Keratinocyte (primary cell): Measurements from ENCODE around the gene FNDC11. TPM values are rescaled to one million over a fixed set of nuclear protein-coding genes. Genes with fewer than 3 reads are reported as not detected.
"Not testable (repeated sequence)": the region's sequence is repeated elsewhere in the genome, so short reads cannot be mapped to it uniquely, and the experiment has no call there.

Source experiments
- DNase-seq: peaks from one replicate; pipeline ENCODE4 v3.0.0-alpha.2; 2011; ENCODE audit warnings: low read depth, missing footprints, low spot score
- FAIRE-seq: peaks from 2 replicates; lab custom pipeline; 2011; peaks lifted over from hg19 to GRCh38; lab: Jason Lieb, UNC
- H2AFZ ChIP-seq: 2 replicates; pipeline ENCODE4 v1.6.0; 2012; ENCODE audit warnings: low read length, control low read depth, inconsistent platforms; ENCODE audit not compliant: control insufficient read depth
- H3K27ac ChIP-seq: 2 replicates; pipeline ENCODE4 v1.5.1; 2011; ENCODE audit warnings: low read length; ENCODE audit not compliant: control insufficient read depth, insufficient read depth
- H3K27me3 ChIP-seq: 3 replicates; pipeline ENCODE4 v1.6.0; 2011; ENCODE audit warnings: low read length; ENCODE audit not compliant: control insufficient read depth, insufficient read depth; ENCODE audit errors: extremely low read depth
- H3K36me3 ChIP-seq, 2 experiments: 2 replicates in 1 of 2; 3 replicates in 1 of 2; pipeline ENCODE4 v1.5.1; 2011; ENCODE audit warnings: low read length in 2 of 2, mild to moderate bottlenecking in 1 of 2; ENCODE audit not compliant: control insufficient read depth in 2 of 2, insufficient read depth in 2 of 2; ENCODE audit errors: extremely low read depth in 1 of 2
- H3K4me1 ChIP-seq: 3 replicates; pipeline ENCODE4 v1.5.1; 2011; ENCODE audit warnings: low read length; ENCODE audit not compliant: control insufficient read depth, insufficient read depth; ENCODE audit errors: extremely low read depth
- H3K4me2 ChIP-seq: 3 replicates; pipeline ENCODE4 v1.6.0; 2011; ENCODE audit warnings: low read depth, low read length; ENCODE audit not compliant: control insufficient read depth, insufficient read depth; ENCODE audit errors: extremely low read depth
- H3K4me3 ChIP-seq, 3 experiments: fragments of 200-600 bp in 1 of 3; sonication (generic) in 1 of 3; 2 replicates in 2 of 3; 3 replicates in 1 of 3; pipeline ENCODE4 v1.5.1; 2011 to 2016; ENCODE audit warnings: low read length in 3 of 3, mild to moderate bottlenecking in 3 of 3, control low read depth in 2 of 3, inconsistent platforms in 1 of 3, low read depth in 1 of 3, mixed read lengths in 1 of 3, mixed run types in 1 of 3, moderate library complexity in 1 of 3; ENCODE audit not compliant: control insufficient read depth in 2 of 3, insufficient read depth in 2 of 3; ENCODE audit errors: extremely low read depth in 1 of 3
- H3K79me2 ChIP-seq: 2 replicates; pipeline ENCODE4 v1.6.0; 2012; ENCODE audit warnings: low read length; ENCODE audit not compliant: control insufficient read depth, insufficient read depth
- H3K9ac ChIP-seq: 3 replicates; pipeline ENCODE4 v1.6.0; 2011; ENCODE audit warnings: low read length; ENCODE audit not compliant: control insufficient read depth, insufficient read depth; ENCODE audit errors: extremely low read depth
- H3K9me1 ChIP-seq: 3 replicates; pipeline ENCODE4 v1.6.0; 2011; ENCODE audit warnings: low read length; ENCODE audit not compliant: control insufficient read depth, insufficient read depth; ENCODE audit errors: extremely low read depth
- H3K9me3 ChIP-seq: 2 replicates; pipeline ENCODE4 v1.5.1; 2012; ENCODE audit warnings: low read depth, low read length; ENCODE audit not compliant: control insufficient read depth
- H4K20me1 ChIP-seq: 3 replicates; pipeline ENCODE4 v1.6.0; 2011; ENCODE audit warnings: low read length; ENCODE audit not compliant: control insufficient read depth, insufficient read depth; ENCODE audit errors: extremely low read depth
- CTCF ChIP-seq, 3 experiments: IDR thresholded peaks in 1 of 3; conservative IDR thresholded peaks in 1 of 3; optimal IDR thresholded peaks in 1 of 3; 2 replicates in 2 of 3; 3 replicates in 1 of 3; pipeline versions ENCODE3 to v1.5.1; 2011; ENCODE audit warnings: low read length in 3 of 3, mild to moderate bottlenecking in 3 of 3, moderate library complexity in 2 of 3, control low read depth in 1 of 3, inconsistent platforms in 1 of 3; ENCODE audit not compliant: insufficient read depth in 2 of 3; ENCODE audit errors: extremely low read depth in 1 of 3
- EZH2 ChIP-seq: IDR thresholded peaks from one replicate; pipeline ENCODE4 v1.6.1; 2012; ENCODE audit warnings: inconsistent platforms, mild to moderate bottlenecking, low read length, moderate library complexity
- dilution Hi-C: fragments of 300-500 bp; cut with MboI; formaldehyde crosslinking; loops from one replicate; pipeline ENCODE4 v1.7.0; 2020; ENCODE audit warnings: low sequenced_read_pairs; ENCODE audit not compliant: extremely low pct_ligation_motif_present
- polyA plus RNA-seq, 5 experiments: library from polyadenylated mRNA; depleted of rRNA in 3 of 5; stranded (reverse) in 3 of 5; stranded (forward) in 1 of 5; unstranded in 1 of 5; fragments of >200 nt; gene quantifications; 1 replicate in 1 of 5; 2 replicates in 3 of 5; 3 replicates in 1 of 5; pipeline versions ENCODE4 v1.2.1 to v1.2.3, GENCODE V29; 2011 to 2012; ENCODE audit warnings: missing spikeins in 2 of 5, low read depth in 1 of 5, low replicate concordance in 1 of 5

The FNDC11 gene
- polyA plus RNA-seq, 1 donor (not counting 4 experiments of a cell fraction or from before 2014, with no cell fraction given): 0.55 TPM

- Histone ChIP-seq H4K20me1 (no peaks in the 10 kb centered on the region), H3K9ac (no peak overlapping the region), H3K36me3 (peaks cover 21% of the 10 kb centered on the region in 2 experiments), H3K27me3 (no peaks in the 10 kb centered on the region), H3K9me3 (no peaks in the 10 kb centered on the region), H3K27ac (no peak overlapping the region), H3K79me2 (no peaks in the 10 kb centered on the region), H3K4me2 (no peak overlapping the region), H3K4me3 (no peak overlapping the region), H3K9me1 (no peaks in the 10 kb centered on the region), H2AFZ (no peak overlapping the region), H3K4me1 (no peaks in the 10 kb centered on the region)
- FAIRE-seq (no peak), DNase-seq (no peak)
- TF ChIP-seq EZH2 (no peak), CTCF (optimal IDR thresholded peaks at IDR 0.05 in 1 of 3, IDR thresholded peaks at IDR 0.05 in 1 of 3, conservative IDR thresholded peaks at IDR 0.05 in 1 of 3; ENCODE audit: extremely low read depth in 1 of 3, insufficient read depth in 2 of 3, low read length in 3 of 3) (no peak)
- dilution Hi-C loops: no loop called here
These were observed 45.6 kb downstream of the FNDC11 start for GRCh38 chr20:63599396-63600050.

- H3K36me3 ChIP-seq: peaks cover 18 to 21% of the 10 kb centered on the region in 2 experiments
- DNase-seq, H3K4me1 ChIP-seq, H3K9ac ChIP-seq, H3K4me2 ChIP-seq, H3K9me3 ChIP-seq, H3K27me3 ChIP-seq, H2AFZ ChIP-seq, H3K9me1 ChIP-seq, H3K79me2 ChIP-seq, H4K20me1 ChIP-seq, FAIRE-seq, dilution Hi-C loops, H3K27ac ChIP-seq, H3K4me3 ChIP-seq: not testable (repeated sequence)
These were observed 47.7 kb downstream of the FNDC11 start for GRCh38 chr20:63601679-63602078.

- Histone ChIP-seq H3K9me1 (no peaks in the 10 kb centered on the region), H3K4me1 (no peaks in the 10 kb centered on the region), H4K20me1 (no peaks in the 10 kb centered on the region), H3K9ac (no peak overlapping the region), H3K4me3 (no peak overlapping the region), H3K9me3 (no peaks in the 10 kb centered on the region), H3K4me2 (no peak overlapping the region), H3K27ac (no peak overlapping the region), H3K79me2 (peaks cover 3% of the 10 kb centered on the region), H3K27me3 (no peaks in the 10 kb centered on the region), H3K36me3 (peaks cover 18 to 21% of the 10 kb centered on the region in 2 experiments), H2AFZ (no peak overlapping the region)
- no peak for TF ChIP-seq EZH2
- TF ChIP-seq CTCF (optimal IDR thresholded peaks at IDR 0.05 in 1 of 3, IDR thresholded peaks at IDR 0.05 in 1 of 3, conservative IDR thresholded peaks at IDR 0.05 in 1 of 3; ENCODE audit: extremely low read depth in 1 of 3, insufficient read depth in 2 of 3, low read length in 3 of 3): no peak
- DNase-seq (no peak), FAIRE-seq (no peak)
- dilution Hi-C loops: no loop called here
These were observed 48.4 kb downstream of the FNDC11 start for GRCh38 chr20:63602321-63602720.
